ENCODE results near the gene SSTR4.
"Not testable (repeated sequence)": the region's sequence is repeated elsewhere in the genome, so short reads cannot be mapped to it uniquely, and the experiment has no call there.

SSTR4 gene

DNA sequence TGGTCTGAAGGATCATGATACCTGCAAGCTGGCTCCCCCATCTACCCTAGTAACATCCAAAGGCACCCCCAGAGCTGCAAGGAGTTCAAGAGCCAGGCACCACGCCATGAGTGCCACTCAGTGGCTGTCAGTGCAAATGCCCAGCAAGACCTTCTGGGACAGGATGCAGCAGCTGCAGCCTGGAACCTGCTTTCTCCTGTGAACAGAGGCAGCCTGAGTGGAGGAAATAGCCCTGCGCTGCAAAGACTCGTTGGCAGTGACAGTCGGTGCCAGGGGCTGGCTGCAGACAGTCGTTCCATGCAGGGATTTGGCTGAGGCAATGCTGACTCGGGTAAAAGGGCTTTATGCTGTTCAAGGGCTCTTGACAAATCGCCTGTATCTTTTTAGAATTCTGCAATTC, 15.7 kb upstream of the SSTR4 start:
- DNase-seq: no peak

DNA sequence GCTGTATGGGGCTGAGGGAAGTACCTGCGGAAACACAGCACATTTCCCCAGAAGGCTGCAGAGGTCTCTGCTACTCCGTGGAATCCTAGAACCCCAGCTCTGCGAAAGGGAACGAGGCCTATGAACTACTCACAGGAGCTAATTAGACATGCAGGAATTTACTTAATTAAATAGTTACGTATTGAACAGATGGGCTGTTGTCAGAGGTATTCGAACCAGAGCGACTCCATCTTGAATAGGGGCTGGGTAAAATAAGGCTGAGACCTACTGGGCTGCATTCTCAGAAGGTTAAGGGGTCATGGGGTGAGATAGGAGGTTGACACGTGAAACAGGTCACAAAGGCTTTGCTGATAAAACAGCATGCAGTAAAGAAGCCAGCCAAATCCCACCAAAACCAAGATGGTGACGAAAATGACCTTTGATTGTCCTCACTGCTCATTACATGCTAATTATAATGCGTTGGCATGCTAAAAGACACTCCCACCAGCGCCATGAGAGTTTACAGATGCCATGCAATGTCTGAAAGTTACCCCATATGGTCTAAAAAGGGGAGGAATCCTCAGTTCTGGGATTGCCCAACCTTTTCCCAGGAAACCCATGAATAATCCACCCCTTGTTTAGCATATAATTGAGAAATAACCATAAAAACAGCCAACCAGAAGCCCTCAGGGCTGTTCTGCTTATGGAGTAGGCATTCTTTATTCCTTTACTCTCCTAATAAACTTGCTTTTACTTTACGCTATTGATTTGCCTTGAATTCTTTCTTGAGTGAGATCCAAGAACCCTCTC, 14.7 kb upstream of the SSTR4 start:
- no peak for DNase-seq

DNA sequence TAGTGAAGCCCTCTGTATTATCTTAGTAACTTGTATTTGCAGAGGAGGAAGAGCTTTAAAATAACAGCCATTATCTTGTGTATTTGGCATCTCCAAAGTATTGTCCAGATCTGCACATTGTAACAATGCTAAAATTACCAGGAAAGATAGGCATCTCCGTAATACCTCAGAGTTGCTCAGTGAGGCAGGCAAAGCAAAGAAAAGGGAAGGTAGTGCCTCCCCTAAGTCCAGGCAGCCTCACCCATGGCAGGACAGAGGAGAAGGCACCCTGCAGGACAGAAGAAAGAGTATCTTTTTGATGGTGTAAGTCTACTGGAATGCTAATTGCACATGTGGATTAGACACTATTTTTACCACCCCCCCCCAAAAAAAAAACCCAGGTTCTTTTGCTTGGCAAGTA, 13.6 kb upstream of the SSTR4 start:
- no peak for DNase-seq

DNA sequence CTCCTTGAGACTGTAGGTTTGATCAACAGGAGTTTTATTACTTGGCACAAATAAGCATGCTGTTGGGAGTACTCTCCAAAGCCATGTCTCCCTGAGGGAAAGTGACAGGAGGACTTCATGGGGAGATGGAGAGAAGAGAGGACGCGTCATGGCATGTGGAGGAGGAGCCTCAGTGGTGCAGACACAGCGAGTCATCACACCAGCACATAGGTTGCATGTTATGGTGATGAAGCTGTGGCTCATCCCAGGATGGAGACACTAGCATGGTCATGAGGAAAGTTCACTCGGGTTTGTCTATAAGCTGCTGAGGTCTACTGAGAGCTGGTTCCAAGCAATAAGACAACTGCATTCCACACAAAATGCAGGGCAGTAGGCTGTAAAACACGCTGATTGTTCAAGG, 13.2 kb upstream of the SSTR4 start:
- no peak for DNase-seq

DNA sequence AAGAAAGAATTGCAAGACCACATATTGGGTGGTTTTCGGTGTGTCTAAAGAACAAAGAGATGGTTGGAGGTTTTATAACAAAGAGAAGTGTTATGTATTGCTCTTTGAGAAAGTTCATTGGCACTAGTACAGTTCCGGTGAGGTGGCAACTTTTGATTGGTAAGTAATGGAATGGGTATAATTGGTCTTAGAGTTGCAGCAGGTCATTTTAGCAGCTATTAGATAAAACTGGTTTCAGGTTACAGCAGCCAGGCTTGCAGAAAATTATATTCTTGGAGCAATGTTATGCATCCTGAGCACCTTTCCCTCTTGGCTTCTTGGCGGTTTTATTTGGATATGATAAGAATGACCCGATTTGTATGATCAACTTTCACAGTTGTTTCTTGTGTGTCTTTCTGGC, 12.3 kb upstream of the SSTR4 start:
- DNase-seq: no peak

DNA sequence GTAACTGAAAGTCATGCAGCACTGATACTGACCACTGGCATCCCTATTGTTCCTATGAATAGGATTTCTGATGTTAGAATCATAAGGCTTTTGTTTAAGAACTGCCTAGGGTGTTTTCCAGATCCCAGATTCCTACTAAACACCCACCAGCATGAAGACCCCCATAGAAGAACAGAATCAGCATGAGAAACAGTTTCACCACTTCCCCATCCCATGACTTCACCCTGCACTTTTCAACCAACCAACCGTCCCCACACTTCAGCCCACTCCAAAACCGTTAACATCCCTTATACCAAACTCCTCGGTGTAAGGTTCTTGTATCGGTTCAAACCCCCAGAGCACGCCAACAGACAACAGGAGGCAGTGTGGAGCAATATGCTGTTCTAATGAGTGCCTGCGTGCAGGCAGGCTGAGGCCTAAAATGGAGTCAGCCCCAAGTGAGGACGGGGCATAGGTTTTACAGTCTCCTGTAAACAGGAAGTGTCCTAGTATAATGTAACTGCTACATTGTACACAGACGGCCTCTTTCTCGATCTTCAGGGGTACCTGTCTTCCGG, 11.4 kb upstream of the SSTR4 start:
- no peak for DNase-seq

DNA sequence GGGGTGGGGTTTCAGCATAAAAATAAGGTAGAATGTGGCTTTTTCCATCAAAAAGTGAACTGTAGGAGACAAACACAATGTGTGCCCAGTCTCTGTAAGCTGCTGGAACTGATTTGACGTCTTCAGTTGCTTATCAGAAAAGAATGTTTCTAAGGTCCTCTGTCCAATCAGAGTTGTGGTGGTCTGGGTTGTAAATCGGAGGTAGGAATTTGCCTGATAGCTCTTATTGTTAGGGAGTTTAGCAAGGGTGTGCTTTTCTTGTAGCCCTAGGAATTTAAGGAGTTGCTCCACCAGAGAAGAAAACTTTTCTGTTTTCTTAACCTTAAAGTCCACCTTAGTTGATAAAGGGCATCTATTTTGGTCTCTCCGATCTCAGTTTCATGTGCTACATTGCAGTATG, 10.4 kb upstream of the SSTR4 start:
- no peak for DNase-seq

DNA sequence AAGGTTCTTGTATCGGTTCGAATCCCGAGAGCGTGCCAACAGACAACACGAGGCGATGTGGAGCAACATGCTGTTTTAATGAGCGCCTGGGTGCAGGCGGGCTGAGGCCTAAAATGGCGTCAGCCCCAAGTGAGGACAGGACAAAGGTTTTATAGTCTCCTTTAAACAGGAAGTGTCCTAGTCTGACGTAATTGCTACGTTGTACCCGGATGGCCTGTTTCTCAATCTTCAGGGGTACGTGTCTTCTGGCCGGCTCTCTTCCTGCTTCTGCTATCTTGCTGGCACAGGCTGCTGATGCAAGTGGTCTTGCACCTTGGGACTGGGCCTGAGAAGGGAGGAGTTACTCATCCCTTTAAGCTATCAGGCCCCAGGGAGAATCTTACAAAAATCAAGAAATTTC, 9.6 kb upstream of the SSTR4 start:
- not testable (repeated sequence) for DNase-seq

DNA sequence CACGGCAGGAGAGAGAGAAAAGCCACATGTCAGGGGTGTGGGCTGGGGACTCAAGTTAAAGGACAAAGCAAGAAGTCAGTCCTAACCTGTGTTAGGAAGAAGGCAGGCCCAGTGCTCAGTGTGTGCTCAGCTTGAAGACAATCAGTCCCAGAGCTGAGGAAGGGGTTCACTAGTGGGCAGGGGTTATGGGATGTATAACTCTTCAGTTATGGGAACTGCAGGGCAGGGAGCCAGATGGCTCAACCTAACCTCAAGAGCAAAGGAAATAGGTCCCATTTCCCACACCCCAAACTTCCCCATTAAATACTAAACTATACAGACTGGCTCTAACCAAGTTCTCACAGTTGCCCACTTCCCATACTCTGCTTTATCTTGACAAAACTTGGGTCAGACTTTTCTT, 7.4 kb upstream of the SSTR4 start:
- DNase-seq: no peak

DNA sequence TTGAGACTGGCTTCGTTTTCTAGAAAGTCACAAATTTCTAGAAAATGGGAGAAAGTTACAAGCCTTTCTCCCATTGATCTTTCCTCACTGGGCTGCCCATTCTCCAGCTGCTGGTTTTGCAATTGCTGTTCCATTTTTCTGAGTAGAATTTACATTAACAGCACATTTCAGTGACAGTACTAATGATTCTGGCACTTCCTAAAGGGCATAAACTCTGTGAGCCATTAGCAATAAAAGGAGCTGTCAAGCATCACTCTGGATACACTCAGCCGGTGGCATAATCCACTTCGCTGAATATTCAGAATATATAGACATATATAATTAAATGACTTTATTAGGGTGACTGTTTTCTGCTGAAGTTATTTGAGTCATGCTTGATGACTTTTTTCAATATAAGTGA, 6.7 kb upstream of the SSTR4 start:
- no peak for DNase-seq

DNA sequence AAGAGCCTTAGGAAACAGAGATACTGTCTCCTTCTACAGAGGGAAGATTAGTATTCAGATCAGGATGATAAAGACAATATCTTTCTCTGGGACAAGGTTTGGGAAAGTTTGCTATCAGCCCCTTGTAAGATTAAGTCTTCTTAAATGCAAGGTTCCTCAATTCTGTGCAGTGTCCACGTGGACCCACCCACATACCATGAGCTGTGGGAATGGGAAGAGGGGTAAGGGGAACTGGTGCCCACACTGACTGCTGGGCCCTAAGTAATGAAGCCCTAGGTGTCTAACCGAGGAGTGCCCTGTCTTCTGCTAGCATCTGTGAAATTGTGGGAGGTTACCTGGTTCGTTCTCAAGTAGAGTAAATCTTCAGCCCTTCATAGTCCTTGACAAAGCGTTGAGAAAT, 5.8 kb upstream of the SSTR4 start:
- no peak for DNase-seq

DNA sequence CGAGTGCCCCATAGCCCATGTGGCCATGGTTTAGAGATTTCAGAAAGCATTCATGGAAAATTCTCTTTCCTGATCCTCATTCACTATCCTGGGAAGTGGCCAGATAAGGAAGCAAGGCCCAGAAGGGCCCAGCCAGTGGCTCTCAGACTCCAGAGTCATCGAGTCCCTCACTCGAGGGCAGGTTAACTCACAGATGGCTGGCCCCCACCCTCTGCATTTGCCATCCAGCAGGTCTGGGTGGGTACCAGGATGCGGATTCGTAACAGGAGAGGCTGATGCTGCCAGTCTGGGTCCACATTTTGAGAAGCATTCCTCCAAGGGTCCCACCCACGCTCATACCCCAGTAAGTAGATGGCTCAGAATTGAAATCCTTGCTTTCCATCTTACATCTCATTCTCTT, 3.8 kb upstream of the SSTR4 start:
- DNase-seq: no peak

DNA sequence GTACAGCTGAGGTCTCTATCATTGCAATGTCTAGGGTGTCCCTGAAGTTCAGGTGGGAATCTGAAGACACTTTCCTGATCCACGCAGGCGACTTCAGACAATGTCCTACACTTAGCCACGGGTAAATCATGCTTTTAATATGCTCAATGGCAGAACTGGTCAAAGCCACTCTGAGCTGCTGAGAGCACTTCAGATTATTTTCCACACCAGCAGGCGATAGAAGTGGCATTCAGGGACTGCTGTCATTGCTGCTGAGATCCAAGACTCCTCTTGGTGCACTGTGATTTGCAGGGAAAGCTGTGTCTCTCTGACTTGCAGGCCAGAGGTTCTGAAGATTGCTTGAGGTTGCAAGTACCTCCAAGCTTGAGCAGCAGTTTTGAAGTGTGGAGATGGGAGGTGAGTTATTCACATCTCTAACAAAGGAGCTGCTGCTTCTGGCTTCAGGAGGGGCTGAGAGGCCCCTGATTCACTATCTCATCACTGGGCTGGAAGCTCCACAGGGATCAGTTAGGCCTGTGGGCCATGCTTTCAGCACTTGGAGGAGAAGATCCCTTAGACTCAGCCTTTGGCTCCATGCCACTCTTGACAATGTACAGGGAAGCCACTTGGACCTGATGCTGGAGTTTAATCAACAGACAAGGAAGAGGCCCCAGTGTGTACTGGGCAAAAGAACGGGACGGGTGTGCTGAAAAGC, 2.9 kb upstream of the SSTR4 start:
- no peak for DNase-seq

DNA sequence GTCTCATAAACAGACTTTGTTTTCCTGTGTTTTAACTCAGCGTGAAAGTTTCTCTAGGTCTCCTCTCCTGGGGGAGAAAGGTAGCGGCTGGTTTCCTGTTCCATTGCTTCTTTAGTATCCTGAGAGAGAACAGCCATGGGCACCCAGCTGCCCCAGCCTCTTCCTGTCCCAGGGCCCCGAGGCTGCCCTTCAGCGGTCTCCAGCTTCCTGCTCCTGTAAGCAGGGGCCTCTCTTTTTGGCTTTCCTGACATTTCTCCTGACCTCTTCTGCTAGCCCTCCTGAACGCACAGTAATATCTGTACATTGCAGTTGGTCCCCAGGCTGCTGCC, 2.4 kb upstream of the SSTR4 start:
- DNase-seq: no peak

DNA sequence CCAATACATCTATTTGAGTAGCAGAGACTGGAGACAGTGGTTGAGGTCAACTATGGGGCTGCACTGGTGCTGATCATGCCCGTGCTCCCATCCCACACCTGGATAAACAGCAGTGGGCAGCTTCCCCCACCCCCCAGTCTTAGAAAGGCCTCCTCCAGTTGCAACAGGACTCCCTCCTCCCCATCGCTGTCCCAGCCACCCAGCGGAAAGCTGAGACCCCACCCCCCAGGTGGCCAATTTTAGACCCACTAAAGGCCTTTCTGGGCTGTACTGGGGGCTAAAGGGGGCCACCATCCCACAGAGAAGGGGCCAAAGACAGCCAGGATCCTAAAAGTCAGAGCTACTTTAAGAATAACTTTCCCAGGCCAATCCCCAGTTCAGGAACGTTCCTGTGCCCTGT, 1.2 kb upstream of the SSTR4 start:
- DNase-seq: no peak

DNA sequence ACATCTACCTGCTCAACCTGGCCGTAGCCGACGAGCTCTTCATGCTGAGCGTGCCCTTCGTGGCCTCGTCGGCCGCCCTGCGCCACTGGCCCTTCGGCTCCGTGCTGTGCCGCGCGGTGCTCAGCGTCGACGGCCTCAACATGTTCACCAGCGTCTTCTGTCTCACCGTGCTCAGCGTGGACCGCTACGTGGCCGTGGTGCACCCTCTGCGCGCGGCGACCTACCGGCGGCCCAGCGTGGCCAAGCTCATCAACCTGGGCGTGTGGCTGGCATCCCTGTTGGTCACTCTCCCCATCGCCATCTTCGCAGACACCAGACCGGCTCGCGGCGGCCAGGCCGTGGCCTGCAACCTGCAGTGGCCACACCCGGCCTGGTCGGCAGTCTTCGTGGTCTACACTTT, 619 bp downstream of the SSTR4 start:
- no peak for DNase-seq

DNA sequence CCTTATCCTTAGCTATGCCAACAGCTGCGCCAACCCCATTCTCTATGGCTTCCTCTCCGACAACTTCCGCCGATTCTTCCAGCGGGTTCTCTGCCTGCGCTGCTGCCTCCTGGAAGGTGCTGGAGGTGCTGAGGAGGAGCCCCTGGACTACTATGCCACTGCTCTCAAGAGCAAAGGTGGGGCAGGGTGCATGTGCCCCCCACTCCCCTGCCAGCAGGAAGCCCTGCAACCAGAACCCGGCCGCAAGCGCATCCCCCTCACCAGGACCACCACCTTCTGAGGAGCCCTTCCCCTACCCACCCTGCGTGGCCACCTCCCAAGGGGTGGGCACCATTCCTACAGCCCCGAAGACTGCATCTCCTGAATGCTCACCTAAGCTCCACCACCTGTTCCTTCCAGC, 1.3 kb downstream of the SSTR4 start:
- DNase-seq: no peak

DNA sequence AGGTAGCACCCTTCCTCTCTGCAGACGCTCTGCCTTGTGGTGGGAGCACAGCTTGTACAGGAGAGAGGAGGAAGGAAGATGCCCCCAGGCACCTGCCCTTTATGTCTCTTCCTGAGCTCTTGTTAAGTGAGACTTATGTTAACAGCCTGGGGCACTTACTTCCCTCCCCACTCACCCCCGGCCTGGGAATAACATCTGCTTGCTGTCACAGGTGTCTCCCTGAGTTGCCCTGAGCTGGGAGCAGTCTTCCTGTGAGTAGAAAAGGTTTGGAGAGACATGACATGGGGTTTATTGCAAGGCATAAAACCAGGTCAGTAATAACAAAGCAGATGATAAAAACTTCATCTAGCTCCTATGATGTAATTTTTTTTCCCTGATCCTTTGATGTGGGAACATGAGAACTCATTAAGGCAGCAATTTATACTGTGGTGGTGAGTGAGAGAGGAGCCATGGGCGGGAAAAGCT, 1.9 kb downstream of the SSTR4 start:
- DNase-seq: no peak

DNA sequence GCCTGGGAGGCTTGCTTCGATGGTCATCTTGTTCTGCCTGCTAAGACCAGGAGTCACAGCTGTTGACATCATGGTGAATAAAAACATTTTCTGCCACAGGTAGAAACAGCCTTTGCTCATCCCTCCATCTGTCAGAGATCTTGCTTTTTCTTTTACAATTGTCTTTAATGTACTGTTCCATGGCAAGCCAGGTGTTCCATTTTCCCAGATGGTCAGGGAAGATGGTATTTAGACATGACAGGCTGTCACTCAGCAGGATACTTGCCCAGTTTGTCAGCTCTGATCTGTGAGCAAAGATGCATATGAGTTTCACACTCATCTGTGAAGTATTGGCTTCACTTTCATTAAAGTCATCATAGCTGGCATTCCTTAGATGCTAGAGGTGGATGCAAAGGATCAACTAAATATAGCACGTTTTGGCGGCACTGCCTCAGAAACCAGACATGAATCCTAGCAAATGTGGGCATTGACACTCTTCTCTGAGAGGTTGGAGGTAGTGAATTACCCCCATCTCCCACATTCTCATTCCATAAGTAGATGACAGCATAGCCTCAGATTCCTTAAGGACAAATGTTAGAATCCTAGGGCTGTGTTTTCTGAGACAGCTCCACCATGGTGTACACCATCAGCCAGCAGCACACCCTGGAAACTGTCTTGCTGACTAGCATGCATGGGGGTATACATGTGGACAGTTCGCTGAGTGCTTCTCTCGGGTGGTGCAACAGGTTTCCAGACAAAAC, 4.2 kb downstream of the SSTR4 start:
- no peak for DNase-seq

DNA sequence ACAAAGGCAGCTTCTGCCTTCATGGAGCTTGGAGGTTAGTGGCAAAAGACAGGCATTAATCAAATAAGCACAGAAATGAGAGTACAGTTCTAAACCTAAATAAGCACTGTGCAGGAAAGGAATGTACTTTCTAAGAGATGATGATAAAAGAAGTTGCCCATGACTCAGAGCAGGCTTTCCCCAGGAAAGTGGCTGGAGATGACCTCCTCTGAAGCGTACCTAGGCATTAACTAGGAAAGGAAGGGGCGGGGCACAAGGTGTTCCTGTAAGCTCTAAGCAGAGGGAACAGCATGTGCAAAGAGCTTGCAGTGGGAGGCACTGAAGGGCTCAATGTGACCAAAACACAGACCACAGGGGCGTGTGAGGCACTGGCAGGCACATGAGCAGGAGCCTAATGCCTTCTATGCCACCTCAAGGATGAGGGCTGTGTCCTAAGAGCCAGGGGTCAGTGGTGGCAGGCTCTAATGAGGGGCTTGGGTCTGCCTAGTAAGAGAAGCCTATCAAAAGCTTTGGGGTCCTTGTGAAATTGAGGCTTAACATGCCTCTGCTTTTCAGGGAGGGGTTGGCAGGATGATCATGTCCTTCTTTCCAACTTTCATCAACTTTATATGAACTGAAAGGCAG, 4.9 kb downstream of the SSTR4 start:
- DNase-seq: no peak

DNA sequence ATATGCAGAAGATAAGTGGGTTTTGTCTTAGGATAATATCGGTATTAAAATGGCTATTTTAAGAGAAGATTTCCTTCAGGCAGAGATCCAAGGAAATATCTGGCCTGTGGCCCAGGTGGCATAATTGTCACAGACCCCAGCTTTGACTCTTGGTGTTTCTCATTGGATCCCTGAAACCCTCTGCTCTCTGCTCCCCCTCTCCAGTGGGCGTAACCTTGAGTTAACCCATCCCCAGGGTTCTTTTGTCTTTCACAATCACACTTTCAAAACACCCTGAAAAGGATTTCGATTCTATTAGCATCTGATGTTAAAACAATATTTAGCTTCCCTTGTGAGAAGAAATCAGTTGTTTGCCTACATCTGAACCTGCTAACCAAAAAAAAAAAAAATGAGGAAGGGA, 7.2 kb downstream of the SSTR4 start:
- no peak for DNase-seq

DNA sequence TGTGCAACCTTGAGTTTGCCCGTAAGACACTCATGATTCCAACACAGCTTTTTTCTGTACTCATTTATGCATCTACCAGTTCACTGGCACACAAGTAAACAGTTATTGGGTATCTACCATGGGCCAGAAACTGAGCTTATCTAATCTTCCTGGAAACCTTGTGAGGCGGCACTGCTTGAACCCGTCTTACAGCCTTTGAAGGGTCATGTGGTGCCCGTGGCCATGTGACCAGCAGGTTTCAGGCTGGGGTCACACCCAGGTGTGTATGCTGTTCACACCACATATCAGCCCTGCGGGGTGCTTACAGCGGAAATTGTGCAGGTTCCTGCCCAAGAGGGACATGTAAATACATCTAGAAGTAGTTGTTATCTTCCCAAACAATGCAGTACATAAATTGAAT, 8.3 kb downstream of the SSTR4 start:
- DNase-seq: no peak

DNA sequence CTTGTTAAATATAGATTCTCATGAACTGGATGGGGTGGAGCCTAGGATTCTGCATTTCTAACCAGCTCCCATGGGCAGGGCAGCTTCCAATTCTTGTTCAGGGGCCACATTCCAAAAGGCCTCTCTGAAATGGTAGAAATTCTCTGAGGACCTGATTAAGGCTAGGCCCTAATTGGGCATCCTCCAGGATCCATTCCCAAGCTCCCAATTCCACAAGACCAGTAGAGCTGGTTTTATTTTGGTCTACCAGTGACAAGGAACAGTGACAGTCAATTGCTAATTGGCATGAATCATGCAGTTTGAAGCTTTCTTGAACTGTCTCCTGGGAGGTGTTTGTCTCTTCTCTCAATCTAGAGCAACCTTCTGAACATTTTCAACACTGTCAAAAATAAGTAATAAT, 11.3 kb downstream of the SSTR4 start:
- no peak for DNase-seq

Data from activated T-cell treated with anti-CD3 and anti-CD28 coated beads for 4 hours (primary cell).